Measurements from ENCODE around the gene RILP. TPM values are rescaled to one million over a fixed set of nuclear protein-coding genes. Genes with fewer than 3 reads are reported as not detected.

Gene RILP
- total RNA-seq = 1 to 10 TPM; 6.6 to 9.0 (median 7.8) TPM
- polyA plus RNA-seq = 10 to 100 TPM; 13.7 to 14.4 TPM

- H3K27ac ChIP-seq = peak within 1 kb of the TSS; percentile 96 to 100 (median 98)
- no peaks in the 10 kb centered on the region for H3K9me3 ChIP-seq
- peak; percentile 75 to 81 (median 80) for ATAC-seq
- 7 to 8% methylated on average over 23 of the region's 23 CpGs for WGBS, 2 donors
- no peak for TF ChIP-seq CTCF (IDR thresholded peaks at IDR 0.05)
- H3K4me1 ChIP-seq = peaks cover 17 to 25% (median 21%) of the 10 kb centered on the region in 3 donors
- H3K27me3 ChIP-seq = no peaks in the 10 kb centered on the region
- intact Hi-C loops (cut with DNase I) = no loop called here
- peak; percentile 89 to 98 (median 96) for DNase-seq
- peak within 1 kb of the TSS; percentile 67 to 85 (median 75) for H3K4me3 ChIP-seq
- peaks cover 21 to 46% (median 42%) of the 10 kb centered on the region in 3 donors for H3K36me3 ChIP-seq
- no peak for FAIRE-seq
Measured at GRCh38 chr17:1649844-1650501, at the start of gene RILP. TSS of gene RILP (minus strand) at chr17:1649866. CDS start at chr17:1649804, 62 bp downstream.

GRCh38 chr17:1697681-1698080, 48.0 kb upstream of the RILP start:
- Histone ChIP-seq H3K4me3 (no peak overlapping the region), H3K4me1 (no peaks in the 10 kb centered on the region), H3K27me3 (no peaks in the 10 kb centered on the region), H3K27ac (no peak overlapping the region), H3K36me3 (no peaks in the 10 kb centered on the region), H3K9me3 (no peaks in the 10 kb centered on the region)
- WGBS, 2 donors = 52 to 57% methylated on average over 5 of the region's 5 CpGs
- TF ChIP-seq CTCF (IDR thresholded peaks at IDR 0.05) = no peak
- no peak for DNase-seq
- intact Hi-C loops (cut with DNase I) = no loop called here
- ATAC-seq = no peak
- FAIRE-seq = no peak

GRCh38 chr17:1695365-1695764, 45.7 kb upstream of the RILP start:
- Histone ChIP-seq H3K4me3 (no peak overlapping the region), H3K4me1 (no peaks in the 10 kb centered on the region), H3K27ac (no peak overlapping the region), H3K9me3 (no peaks in the 10 kb centered on the region), H3K36me3 (no peaks in the 10 kb centered on the region), H3K27me3 (no peaks in the 10 kb centered on the region)
- no peak for ATAC-seq
- FAIRE-seq = no peak
- intact Hi-C loops (cut with DNase I) = no loop called here
- no peak for DNase-seq
- TF ChIP-seq CTCF (IDR thresholded peaks at IDR 0.05) = no peak
- 81 to 85% methylated on average over 8 of the region's 8 CpGs for WGBS, 2 donors

GRCh38 chr17:1693339-1693738, 43.7 kb upstream of the RILP start:
- H3K9me3 ChIP-seq = no peaks in the 10 kb centered on the region
- WGBS, 2 donors = 90 to 91% methylated on average over 7 of the region's 7 CpGs

More at GRCh38 chr17:1693339-1693738, 43.7 kb upstream of the RILP start:
- no peak for DNase-seq
- no peak for TF ChIP-seq CTCF (IDR thresholded peaks at IDR 0.05)
- ATAC-seq = no peak
- FAIRE-seq = no peak
- Histone ChIP-seq H3K27me3 (no peaks in the 10 kb centered on the region), H3K4me3 (no peak overlapping the region), H3K27ac (no peak overlapping the region), H3K36me3 (no peaks in the 10 kb centered on the region), H3K4me1 (no peaks in the 10 kb centered on the region)
- intact Hi-C loops (cut with DNase I) = no loop called here

All from pancreas (tissue), 10 donors.